HEK293 (cell line): ENCODE results near the gene COX7A1.

ENCODE experiments used
- CTCF ChIP-seq: fragments of 450-650 bp; formaldehyde crosslinking; IDR thresholded peaks from 2 replicates; pipeline ENCODE4 v1.5.1; 2016; ENCODE audit warnings: missing biosample characterization, missing genetic modification characterization
- PRDM1 ChIP-seq: fragments of 450-650 bp; formaldehyde crosslinking; IDR thresholded peaks from 2 replicates; pipeline ENCODE4; 2016; ENCODE audit warnings: missing biosample characterization, missing genetic modification characterization
- ZBTB49 ChIP-seq: fragments of 450-650 bp; formaldehyde crosslinking; IDR thresholded peaks from 2 replicates; pipeline ENCODE4 v1.5.1; 2016; ENCODE audit warnings: missing biosample characterization, missing genetic modification characterization, low read depth
- ZFP3 ChIP-seq: fragments of 450-650 bp; formaldehyde crosslinking; IDR thresholded peaks from 2 replicates; pipeline ENCODE4 v1.5.1; 2016; ENCODE audit warnings: low read depth, missing biosample characterization, missing genetic modification characterization
- ZNF133 ChIP-seq: fragments of 450-650 bp; formaldehyde crosslinking; IDR thresholded peaks from 2 replicates; pipeline ENCODE4 v1.5.1; 2016; ENCODE audit warnings: missing biosample characterization, missing genetic modification characterization
- ZNF169 ChIP-seq: fragments of 450-650 bp; formaldehyde crosslinking; IDR thresholded peaks from 2 replicates; pipeline ENCODE4 v1.5.1; 2016; ENCODE audit warnings: missing biosample characterization, missing genetic modification characterization
- ZNF280C ChIP-seq: fragments of 450-650 bp; formaldehyde crosslinking; IDR thresholded peaks from 2 replicates; pipeline ENCODE4 v1.5.1; 2016; ENCODE audit warnings: missing biosample characterization, missing genetic modification characterization
- ZNF302 ChIP-seq: fragments of 450-650 bp; formaldehyde crosslinking; IDR thresholded peaks from 2 replicates; pipeline ENCODE4 v1.5.1; 2016; ENCODE audit warnings: missing biosample characterization, missing genetic modification characterization, low read depth
- ZNF394 ChIP-seq: fragments of 450-650 bp; formaldehyde crosslinking; IDR thresholded peaks from 2 replicates; pipeline ENCODE4 v1.5.1; 2016; ENCODE audit warnings: missing biosample characterization, missing genetic modification characterization, mild to moderate bottlenecking, moderate library complexity, borderline replicate concordance
- ZNF707 ChIP-seq: fragments of 450-650 bp; formaldehyde crosslinking; IDR thresholded peaks from 2 replicates; pipeline ENCODE4 v1.5.1; 2016; ENCODE audit warnings: missing biosample characterization, missing genetic modification characterization
- TF ChIP-seq, protein P1 (sequence below): sonication (generic); formaldehyde crosslinking; IDR thresholded peaks from 2 replicates; pipeline ENCODE4 v1.8.1; 2022; ENCODE audit warnings: mild to moderate bottlenecking, moderate library complexity, missing genetic modification reagents
- TF ChIP-seq, protein P2 (sequence below): fragments of 450-650 bp; formaldehyde crosslinking; conservative IDR thresholded peaks from 2 replicates; pipeline ENCODE4 v1.5.1; 2016; ENCODE audit warnings: low read depth, missing biosample characterization, missing genetic modification characterization
- TF ChIP-seq, protein P3 (sequence below): fragments of 450-650 bp; formaldehyde crosslinking; IDR thresholded peaks from 2 replicates; pipeline ENCODE4 v1.5.1; 2016; ENCODE audit warnings: missing biosample characterization, missing genetic modification characterization
- TF ChIP-seq, protein P4 (sequence below): IDR thresholded peaks from 2 replicates; pipeline ENCODE4 v1.6.1; 2011; ENCODE audit warnings: mild to moderate bottlenecking, low read depth, low read length, borderline replicate concordance

DNA sequence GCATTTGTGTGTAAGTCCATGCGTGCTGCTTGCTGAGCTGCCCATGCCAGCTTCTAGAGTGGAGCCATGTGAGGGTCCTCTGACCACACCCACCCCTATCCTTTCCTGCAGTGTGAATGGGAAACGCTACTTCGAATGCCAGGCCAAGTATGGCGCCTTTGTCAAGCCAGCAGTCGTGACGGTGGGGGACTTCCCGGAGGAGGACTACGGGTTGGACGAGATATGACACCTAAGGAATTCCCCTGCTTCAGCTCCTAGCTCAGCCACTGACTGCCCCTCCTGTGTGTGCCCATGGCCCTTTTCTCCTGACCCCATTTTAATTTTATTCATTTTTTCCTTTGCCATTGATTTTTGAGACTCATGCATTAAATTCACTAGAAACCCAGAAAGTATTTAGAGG is 26.7 kb downstream of the COX7A1 start:
- TF ChIP-seq, protein P1, sequence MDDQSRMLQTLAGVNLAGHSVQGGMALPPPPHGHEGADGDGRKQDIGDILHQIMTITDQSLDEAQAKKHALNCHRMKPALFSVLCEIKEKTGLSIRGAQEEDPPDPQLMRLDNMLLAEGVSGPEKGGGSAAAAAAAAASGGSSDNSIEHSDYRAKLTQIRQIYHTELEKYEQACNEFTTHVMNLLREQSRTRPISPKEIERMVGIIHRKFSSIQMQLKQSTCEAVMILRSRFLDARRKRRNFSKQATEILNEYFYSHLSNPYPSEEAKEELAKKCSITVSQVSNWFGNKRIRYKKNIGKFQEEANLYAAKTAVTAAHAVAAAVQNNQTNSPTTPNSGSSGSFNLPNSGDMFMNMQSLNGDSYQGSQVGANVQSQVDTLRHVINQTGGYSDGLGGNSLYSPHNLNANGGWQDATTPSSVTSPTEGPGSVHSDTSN: no peak
- TF ChIP-seq, protein P2, sequence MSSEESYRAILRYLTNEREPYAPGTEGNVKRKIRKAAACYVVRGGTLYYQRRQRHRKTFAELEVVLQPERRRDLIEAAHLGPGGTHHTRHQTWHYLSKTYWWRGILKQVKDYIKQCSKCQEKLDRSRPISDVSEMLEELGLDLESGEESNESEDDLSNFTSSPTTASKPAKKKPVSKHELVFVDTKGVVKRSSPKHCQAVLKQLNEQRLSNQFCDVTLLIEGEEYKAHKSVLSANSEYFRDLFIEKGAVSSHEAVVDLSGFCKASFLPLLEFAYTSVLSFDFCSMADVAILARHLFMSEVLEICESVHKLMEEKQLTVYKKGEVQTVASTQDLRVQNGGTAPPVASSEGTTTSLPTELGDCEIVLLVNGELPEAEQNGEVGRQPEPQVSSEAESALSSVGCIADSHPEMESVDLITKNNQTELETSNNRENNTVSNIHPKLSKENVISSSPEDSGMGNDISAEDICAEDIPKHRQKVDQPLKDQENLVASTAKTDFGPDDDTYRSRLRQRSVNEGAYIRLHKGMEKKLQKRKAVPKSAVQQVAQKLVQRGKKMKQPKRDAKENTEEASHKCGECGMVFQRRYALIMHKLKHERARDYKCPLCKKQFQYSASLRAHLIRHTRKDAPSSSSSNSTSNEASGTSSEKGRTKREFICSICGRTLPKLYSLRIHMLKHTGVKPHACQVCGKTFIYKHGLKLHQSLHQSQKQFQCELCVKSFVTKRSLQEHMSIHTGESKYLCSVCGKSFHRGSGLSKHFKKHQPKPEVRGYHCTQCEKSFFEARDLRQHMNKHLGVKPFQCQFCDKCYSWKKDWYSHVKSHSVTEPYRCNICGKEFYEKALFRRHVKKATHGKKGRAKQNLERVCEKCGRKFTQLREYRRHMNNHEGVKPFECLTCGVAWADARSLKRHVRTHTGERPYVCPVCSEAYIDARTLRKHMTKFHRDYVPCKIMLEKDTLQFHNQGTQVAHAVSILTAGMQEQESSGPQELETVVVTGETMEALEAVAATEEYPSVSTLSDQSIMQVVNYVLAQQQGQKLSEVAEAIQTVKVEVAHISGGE (tag by site-specific recombination): no peak
- no peak for TF ChIP-seq CTCF (tag by site-specific recombination)
- no peak for TF ChIP-seq ZFP3 (tag by site-specific recombination)
- no peak for TF ChIP-seq ZNF133 (tag by site-specific recombination)
- TF ChIP-seq, protein P3, sequence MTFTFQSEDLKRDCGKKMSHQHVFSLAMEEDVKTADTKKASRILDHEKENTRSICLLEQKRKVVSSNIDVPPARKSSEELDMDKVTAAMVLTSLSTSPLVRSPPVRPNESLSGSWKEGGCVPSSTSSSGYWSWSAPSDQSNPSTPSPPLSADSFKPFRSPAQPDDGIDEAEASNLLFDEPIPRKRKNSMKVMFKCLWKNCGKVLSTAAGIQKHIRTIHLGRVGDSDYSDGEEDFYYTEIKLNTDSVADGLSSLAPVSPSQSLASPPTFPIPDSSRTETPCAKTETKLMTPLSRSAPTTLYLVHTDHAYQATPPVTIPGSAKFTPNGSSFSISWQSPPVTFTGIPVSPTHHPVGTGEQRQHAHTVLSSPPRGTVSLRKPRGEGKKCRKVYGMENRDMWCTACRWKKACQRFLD: no peak
- no peak for TF ChIP-seq ZNF707 (tag by site-specific recombination)
- TF ChIP-seq, protein P4, sequence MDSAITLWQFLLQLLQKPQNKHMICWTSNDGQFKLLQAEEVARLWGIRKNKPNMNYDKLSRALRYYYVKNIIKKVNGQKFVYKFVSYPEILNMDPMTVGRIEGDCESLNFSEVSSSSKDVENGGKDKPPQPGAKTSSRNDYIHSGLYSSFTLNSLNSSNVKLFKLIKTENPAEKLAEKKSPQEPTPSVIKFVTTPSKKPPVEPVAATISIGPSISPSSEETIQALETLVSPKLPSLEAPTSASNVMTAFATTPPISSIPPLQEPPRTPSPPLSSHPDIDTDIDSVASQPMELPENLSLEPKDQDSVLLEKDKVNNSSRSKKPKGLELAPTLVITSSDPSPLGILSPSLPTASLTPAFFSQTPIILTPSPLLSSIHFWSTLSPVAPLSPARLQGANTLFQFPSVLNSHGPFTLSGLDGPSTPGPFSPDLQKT: no peak
- no peak for TF ChIP-seq PRDM1 (tag by site-specific recombination)
- TF ChIP-seq ZNF280C (tag by site-specific recombination): no peak
- no peak for TF ChIP-seq ZNF394 (tag by site-specific recombination)
- no peak for TF ChIP-seq ZBTB49 (tag by site-specific recombination)
- TF ChIP-seq ZNF169 (tag by site-specific recombination): no peak
- no peak for TF ChIP-seq ZNF302 (tag by site-specific recombination)
